Spleen (tissue), 3 donors: ENCODE results near the gene MAST4.
"Not testable (repeated sequence)": the region's sequence is repeated elsewhere in the genome, so short reads cannot be mapped to it uniquely, and the experiment has no call there.

Source experiments
- POLR2A ChIP-seq, 3 donors: fragments of 450-650 bp; IDR thresholded peaks; one replicate each; pipeline ENCODE4 v1.5.1; 2017; ENCODE audit warnings: antibody characterized with exemption in 3 of 3, mild to moderate bottlenecking in 1 of 3
- POLR2AphosphoS5 ChIP-seq, 3 donors: sonication (generic); formaldehyde crosslinking; IDR thresholded peaks; one replicate each; pipeline ENCODE4 v1.5.1; 2017; ENCODE audit warnings: antibody characterized with exemption in 3 of 3

- not testable (repeated sequence) for TF ChIP-seq POLR2A, POLR2AphosphoS5 (IDR thresholded peaks at IDR 0.05)
These were observed 531.2 kb downstream of the MAST4 start for GRCh38 chr5:67127347-67127895.
